GM19023 (cell line): ENCODE measurements around the gene PTPRZ1.

Source experiments
- ATAC-seq: cut with Tn5 transposase; IDR thresholded peaks from one replicate; pipeline ENCODE4 v1.9.1; 2021; ENCODE audit warnings: mild to moderate bottlenecking, moderate library complexity; ENCODE audit not compliant: unreplicated experiment

PTPRZ1 gene

DNA sequence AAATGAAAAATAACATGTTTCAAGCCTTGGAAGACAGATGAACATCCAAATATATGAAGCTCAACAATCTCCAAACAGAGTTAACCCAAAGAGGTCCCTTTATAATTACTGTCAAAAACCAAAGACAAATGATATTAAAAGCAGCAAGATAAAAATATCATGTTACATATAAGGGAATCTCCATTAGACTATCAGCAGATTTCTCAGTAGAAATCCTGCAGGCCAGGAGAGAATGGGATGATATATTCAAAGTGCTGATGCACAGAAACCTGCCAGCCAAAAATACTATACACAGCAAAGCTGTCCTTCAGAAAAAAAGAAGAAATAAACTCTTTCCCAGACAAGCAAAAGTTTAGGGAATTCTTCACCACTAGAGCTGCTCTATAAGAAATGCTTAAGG, 230.1 kb downstream of the PTPRZ1 start:
- ATAC-seq: no peak
